ENCODE data around the gene OPRD1. TPM values are rescaled to one million over a fixed set of nuclear protein-coding genes. Genes with fewer than 3 reads are reported as not detected.
"Not testable (repeated sequence)": the region's sequence is repeated elsewhere in the genome, so short reads cannot be mapped to it uniquely, and the experiment has no call there.

Gene OPRD1
- total RNA-seq, 2 donors from 2014 or later = not detected

DNA sequence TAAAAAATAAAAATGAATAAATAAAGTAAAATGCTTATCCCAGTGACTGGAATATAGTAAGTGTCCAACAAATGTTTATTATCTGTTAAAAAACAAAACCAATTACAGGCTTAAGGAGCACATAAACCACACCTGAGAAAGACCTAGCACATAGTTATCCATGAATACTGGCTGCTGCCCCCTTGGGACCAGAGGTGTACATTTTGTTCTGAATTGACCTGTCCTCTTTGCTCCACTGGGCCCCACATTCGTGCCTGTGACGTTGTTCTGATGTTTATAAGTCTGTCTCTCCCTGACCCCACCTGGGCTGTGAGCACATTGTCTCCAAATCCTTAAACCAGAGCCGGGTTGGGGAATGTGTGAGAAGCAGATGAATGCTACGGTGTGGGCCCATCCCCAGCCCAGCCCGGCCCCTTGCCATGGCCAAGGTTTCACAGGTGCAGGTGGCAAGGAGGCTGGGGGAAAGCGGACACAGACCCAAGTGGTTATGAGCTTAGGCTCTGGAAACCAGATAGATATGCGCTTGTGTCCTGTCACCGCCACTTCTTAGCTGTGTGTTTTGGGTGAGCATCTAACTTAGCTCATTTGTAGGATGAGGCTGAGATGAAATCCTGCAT is 29.1 kb downstream of the OPRD1 start:
- Mint-ChIP-seq H3K9me3 (no peaks in the 10 kb centered on the region), H3K27me3 (peaks cover 0 to 7% of the 10 kb centered on the region in 2 donors), H3K27ac (no peak overlapping the region), H3K36me3 (no peaks in the 10 kb centered on the region), H3K4me3 (no peak overlapping the region), H3K4me1 (ENCODE audit: low read depth in 2 of 2) (peaks cover 0 to 2% of the 10 kb centered on the region in 2 donors)
- DNase-seq (ENCODE audit: low spot score) = no peak
- no peak for ATAC-seq

DNA sequence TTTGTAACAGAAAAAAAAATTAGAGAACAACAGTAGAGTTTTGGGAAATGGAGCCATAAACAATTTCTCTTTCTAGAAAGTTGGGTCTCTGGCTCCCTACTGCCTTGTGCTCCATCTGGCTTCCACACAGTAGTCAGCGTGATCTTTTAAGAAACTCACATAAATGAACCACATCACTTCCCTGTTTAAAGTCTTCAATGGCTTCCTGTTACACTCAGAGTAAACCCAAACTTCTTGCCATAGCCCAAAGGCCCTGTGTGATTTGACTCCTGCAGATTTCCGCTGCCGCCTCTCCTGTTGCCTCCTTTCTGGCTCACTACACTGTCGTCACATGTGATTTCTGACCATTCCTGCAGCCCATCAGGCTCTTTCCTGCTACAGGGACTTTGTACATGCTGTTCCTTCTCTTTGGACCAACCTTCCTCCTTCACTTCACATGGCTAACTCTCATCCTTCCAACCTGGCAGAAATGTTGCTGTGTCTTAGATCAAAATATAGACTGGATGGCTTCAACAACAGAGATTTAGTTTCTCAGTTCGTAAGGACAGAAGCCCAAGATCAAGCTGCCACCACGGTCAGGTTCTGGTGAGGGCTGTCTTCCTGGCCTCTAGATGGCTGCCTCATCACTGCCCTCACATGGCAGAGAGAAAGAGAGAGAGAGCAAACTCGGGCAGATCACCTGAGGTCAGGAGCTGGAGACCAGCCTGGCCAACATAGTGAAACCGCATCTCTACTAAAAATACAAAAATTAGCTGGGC is 34.0 kb downstream of the OPRD1 start:
- no peaks in the 10 kb centered on the region for H3K36me3 Mint-ChIP-seq
- peak in 1 of 2 donors; percentile 43 for ATAC-seq
- H3K27me3 Mint-ChIP-seq = peaks cover 0 to 10% of the 10 kb centered on the region in 2 donors
- H3K9me3 Mint-ChIP-seq = no peaks in the 10 kb centered on the region
- H3K27ac Mint-ChIP-seq = peak overlapping the region in 1 of 2 donors; percentile 9
- H3K4me1 Mint-ChIP-seq (ENCODE audit: low read depth in 2 of 2) = peaks cover 0 to 4% of the 10 kb centered on the region in 2 donors
- H3K4me3 Mint-ChIP-seq = no peak overlapping the region
- DNase-seq (ENCODE audit: low spot score) = no peak

DNA sequence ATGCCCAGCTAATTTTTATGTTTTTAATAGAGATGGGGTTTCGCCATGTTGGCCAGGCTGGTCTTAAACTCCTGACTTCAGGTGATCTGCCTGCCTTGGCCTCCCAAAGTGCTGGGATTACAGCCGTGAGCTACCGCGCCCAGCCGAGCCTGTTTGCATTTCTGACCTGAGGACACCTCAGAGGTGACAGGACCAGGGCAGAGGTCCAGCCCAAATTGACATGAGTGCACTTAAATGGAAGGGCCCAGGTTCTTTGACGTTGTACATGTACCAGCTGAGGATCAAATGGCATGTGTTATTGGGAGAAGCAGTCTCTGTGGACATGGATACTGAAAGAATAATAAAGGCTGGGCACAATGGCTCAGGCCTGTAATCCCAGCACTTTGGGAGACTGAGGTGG is 35.2 kb downstream of the OPRD1 start:
- H3K4me3 Mint-ChIP-seq = not testable (repeated sequence)

DNA sequence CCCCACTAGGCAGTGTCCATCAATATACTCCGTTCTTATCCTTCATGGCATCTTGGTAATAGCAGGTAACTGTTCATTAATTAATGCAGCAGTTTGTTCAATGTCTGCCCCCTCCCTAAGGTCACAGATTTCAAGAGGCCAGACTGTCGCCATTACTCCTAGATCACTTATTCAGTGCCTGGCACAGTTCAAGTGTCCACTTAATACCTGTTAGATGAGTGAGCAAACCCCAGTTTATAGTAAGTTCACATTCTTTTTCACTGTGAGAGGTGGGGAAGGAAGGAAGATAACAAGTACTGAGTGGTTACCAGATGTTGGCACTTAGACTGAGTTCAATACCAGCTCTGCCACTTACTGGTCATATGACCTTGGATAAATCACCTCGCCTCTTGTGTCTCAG is 36.4 kb downstream of the OPRD1 start:
- no peak for DNase-seq (ENCODE audit: low spot score)
- H3K9me3 Mint-ChIP-seq = no peaks in the 10 kb centered on the region
- no peak overlapping the region for H3K27ac Mint-ChIP-seq
- H3K27me3 Mint-ChIP-seq = peaks cover 0 to 14% of the 10 kb centered on the region in 2 donors
- no peak overlapping the region for H3K4me3 Mint-ChIP-seq
- no peaks in the 10 kb centered on the region for H3K36me3 Mint-ChIP-seq
- peaks cover 0 to 4% of the 10 kb centered on the region in 2 donors for H3K4me1 Mint-ChIP-seq (ENCODE audit: low read depth in 2 of 2)
- ATAC-seq = no peak

More for the DNA sequence above, 35.2 kb downstream of the OPRD1 start:
- not testable (repeated sequence) for ATAC-seq; DNase-seq (ENCODE audit: low spot score); H3K4me1 Mint-ChIP-seq (ENCODE audit: low read depth in 2 of 2); H3K27ac Mint-ChIP-seq; H3K9me3 Mint-ChIP-seq; H3K36me3 Mint-ChIP-seq
- peaks cover 0 to 14% of the 10 kb centered on the region in 2 donors for H3K27me3 Mint-ChIP-seq

DNA sequence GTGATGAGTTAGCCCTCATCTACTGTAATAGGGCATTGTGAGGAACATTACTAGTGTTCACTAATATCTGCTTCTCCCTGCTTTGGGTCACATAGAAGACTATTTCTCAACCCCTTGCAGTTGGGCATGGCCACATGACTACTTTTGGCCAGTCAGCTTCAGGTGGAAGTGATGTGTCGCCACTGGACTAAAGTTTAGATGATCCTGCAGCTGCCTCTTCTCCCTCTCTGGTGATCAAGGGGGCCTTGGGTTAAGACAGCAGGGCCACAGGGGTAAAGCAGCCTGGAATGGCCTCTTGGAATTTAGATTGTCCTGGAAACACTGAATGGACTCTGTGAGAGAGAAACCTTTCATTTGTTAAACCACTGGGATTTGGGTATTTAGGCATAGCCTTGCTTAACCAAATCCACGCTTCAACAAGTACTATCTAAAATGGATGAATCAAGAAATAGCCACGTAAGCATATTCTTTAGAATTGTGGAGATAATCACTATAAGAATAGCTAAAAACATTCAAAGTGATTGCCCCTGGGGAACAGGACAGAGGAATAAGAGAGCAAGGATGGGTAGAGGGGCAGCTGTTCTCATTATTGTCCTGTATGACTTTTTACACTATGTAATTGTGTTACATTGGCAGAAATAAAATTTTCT is 41.2 kb downstream of the OPRD1 start:
- H3K27ac Mint-ChIP-seq = no peak overlapping the region
- peaks cover 9 to 21% of the 10 kb centered on the region in 2 donors for H3K27me3 Mint-ChIP-seq
- peaks cover 0 to 5% of the 10 kb centered on the region in 2 donors for H3K4me1 Mint-ChIP-seq (ENCODE audit: low read depth in 2 of 2)
- no peak overlapping the region for H3K4me3 Mint-ChIP-seq
- H3K36me3 Mint-ChIP-seq = no peaks in the 10 kb centered on the region
- H3K9me3 Mint-ChIP-seq = no peaks in the 10 kb centered on the region
- ATAC-seq (no peak), DNase-seq (ENCODE audit: low spot score) (no peak)

DNA sequence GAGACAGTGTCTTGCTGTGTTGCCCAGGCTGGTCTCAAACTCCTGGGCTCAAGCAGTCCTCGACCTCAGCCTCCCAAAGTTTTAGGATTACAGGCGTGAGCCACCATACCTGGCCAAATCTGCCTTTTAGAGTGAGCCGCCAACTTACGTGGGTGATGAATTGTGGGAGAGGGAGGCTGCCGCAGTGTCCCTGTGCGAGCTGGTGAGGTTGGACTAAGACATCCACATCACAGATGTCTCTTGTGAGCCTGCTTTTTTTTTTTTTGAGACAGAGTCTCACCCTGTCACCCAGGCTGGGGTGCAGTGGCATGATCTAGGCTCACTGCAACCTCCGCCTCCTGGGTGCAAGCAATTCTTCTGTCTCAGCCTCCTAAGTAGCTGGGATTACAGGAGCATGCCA is 42.4 kb downstream of the OPRD1 start:
- H3K4me1 Mint-ChIP-seq (ENCODE audit: low read depth in 2 of 2); DNase-seq (ENCODE audit: low spot score); H3K36me3 Mint-ChIP-seq; H3K27ac Mint-ChIP-seq; ATAC-seq; H3K4me3 Mint-ChIP-seq; H3K9me3 Mint-ChIP-seq: not testable (repeated sequence)
- H3K27me3 Mint-ChIP-seq = peaks cover 9 to 16% of the 10 kb centered on the region in 2 donors

DNA sequence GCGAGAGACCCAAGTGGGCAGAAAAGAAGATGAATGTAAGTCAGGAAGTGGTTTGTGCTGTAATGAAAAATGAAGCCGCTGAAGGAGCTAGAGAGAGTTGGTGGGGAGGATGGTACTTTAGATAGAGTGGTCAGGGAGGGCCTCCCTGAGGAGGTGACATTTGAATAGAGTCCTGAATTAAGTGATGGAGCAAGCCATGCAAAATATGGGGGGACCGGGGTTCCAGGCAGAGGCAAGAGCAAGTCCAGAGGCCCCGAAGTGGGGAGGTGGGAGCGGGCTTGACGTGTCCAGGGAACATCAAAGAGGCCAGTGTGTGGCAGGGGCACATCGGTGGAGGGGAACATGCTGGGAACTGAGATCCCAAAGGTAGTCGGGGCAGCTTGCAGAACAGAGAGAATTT is 43.1 kb downstream of the OPRD1 start:
- Mint-ChIP-seq H3K27me3 (peaks cover 9 to 14% of the 10 kb centered on the region in 2 donors), H3K4me1 (ENCODE audit: low read depth in 2 of 2) (peaks cover 0 to 5% of the 10 kb centered on the region in 2 donors), H3K9me3 (no peaks in the 10 kb centered on the region), H3K27ac (no peak overlapping the region), H3K4me3 (no peak overlapping the region), H3K36me3 (no peaks in the 10 kb centered on the region)
- ATAC-seq (no peak), DNase-seq (ENCODE audit: low spot score) (no peak)

DNA sequence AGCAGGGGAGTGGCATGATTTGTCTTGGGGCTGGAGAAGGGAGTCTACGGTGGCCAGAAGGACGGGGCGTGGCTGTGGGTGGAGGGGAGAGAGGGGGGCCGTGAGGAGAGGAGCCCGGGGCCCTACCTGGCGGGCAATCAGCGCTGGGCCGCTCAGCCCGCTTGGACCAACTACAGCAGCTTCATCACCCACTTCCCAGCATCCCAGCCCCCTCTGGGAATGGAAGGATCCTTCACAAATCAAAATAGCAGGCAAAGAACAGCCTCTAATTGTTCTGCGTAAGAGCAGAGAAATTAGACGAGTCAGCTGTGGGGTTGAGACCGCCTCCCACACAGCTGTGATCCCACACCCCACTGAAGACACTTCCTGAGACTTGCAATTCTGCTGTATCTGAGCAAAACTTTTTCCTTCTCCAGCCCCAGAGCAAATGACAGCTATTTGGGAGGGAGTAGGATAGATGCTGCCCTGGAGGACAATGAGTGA is 43.5 kb downstream of the OPRD1 start:
- peak in 1 of 2 donors; percentile 25 for ATAC-seq
- H3K4me3 Mint-ChIP-seq = no peak overlapping the region
- H3K9me3 Mint-ChIP-seq = no peaks in the 10 kb centered on the region
- no peaks in the 10 kb centered on the region for H3K36me3 Mint-ChIP-seq
- H3K27me3 Mint-ChIP-seq = peaks cover 9 to 14% of the 10 kb centered on the region in 2 donors
- H3K27ac Mint-ChIP-seq = no peak overlapping the region
- no peak for DNase-seq (ENCODE audit: low spot score)
- peaks cover 0 to 5% of the 10 kb centered on the region in 2 donors for H3K4me1 Mint-ChIP-seq (ENCODE audit: low read depth in 2 of 2)

DNA sequence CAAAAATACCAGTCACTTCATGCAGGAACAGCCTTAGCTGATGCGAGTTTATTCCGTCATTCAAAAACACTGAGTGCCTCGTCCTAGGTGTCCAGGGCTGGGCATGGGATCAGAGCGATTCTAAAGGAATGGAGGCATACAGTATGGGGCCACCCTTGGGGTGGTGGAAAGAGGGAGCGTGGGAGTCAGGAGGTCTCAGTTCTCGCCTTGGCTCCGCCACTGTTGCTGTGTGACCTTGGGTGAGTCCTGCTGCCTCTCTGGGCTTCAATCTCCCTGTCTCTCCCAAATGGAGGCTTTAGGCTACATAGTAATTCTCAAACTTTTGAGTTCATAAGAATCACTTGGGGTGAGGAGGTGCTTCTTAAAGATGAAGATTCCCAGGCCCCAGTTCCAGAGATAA is 44.0 kb downstream of the OPRD1 start:
- Mint-ChIP-seq H3K4me1 (ENCODE audit: low read depth in 2 of 2) (peaks cover 0 to 5% of the 10 kb centered on the region in 2 donors), H3K36me3 (no peaks in the 10 kb centered on the region), H3K4me3 (no peak overlapping the region), H3K27ac (no peak overlapping the region), H3K9me3 (no peaks in the 10 kb centered on the region), H3K27me3 (peaks cover 9 to 11% of the 10 kb centered on the region in 2 donors)
- ATAC-seq (no peak), DNase-seq (ENCODE audit: low spot score) (no peak)

DNA sequence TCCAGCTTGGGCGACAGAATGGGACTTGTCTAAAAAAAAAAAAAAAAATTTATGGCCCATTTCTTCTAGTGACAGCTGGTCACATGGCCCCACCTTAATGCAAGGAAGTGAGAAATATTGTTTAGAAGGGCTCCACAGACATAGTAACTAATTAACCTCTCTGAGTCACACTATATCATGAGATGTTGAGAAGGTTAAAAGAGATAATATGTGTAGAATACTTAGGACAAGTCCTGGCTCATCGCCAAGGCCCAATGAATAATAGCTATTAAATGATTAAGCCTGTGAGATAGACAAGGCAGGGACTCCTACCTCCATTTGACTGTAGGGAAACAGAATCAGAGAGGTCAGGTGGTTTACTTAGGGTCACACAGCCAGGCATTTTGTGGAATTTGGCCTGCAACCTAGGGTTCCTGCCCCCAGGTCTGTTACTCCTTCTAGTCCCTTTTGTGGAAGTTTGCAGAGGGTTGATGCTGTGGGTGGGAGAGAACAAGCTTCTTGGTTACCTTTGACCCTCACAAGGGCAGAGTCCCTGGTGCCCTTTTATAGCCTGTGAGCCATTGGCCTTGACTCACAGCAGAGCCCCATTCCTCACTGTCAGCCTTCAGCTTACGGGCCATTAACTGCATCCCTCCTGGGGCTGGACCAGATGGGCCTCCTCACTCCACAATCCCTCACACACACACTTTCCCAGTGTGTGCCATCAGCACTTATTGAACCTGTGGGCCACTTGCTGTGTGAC is 48.5 kb downstream of the OPRD1 start:
- no peak overlapping the region for H3K27ac Mint-ChIP-seq
- H3K4me3 Mint-ChIP-seq = no peak overlapping the region
- H3K27me3 Mint-ChIP-seq = peaks cover 0 to 2% of the 10 kb centered on the region in 2 donors
- DNase-seq (ENCODE audit: low spot score) = no peak
- ATAC-seq = no peak
- H3K36me3 Mint-ChIP-seq = no peaks in the 10 kb centered on the region
- no peaks in the 10 kb centered on the region for H3K4me1 Mint-ChIP-seq (ENCODE audit: low read depth in 2 of 2)
- no peaks in the 10 kb centered on the region for H3K9me3 Mint-ChIP-seq

DNA sequence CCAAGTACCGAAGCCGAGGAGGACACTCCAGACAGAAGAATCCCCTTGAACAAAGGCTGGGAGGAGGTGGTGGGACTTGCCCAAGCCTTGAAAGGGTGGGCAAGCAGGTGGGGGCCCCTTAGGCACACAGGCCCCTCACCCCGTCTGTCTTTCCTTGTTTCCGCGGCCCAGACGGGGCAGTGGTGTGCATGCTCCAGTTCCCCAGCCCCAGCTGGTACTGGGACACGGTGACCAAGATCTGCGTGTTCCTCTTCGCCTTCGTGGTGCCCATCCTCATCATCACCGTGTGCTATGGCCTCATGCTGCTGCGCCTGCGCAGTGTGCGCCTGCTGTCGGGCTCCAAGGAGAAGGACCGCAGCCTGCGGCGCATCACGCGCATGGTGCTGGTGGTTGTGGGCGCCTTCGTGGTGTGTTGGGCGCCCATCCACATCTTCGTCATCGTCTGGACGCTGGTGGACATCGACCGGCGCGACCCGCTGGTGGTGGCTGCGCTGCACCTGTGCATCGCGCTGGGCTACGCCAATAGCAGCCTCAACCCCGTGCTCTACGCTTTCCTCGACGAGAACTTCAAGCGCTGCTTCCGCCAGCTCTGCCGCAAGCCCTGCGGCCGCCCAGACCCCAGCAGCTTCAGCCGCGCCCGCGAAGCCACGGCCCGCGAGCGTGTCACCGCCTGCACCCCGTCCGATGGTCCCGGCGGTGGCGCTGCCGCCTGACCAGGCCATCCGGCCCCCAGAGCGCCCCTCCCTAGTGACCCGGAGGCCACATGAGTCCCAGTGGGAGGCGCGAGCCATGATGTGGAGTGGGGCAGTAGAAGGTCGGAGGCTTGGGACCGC is 50.8 kb downstream of the OPRD1 start:
- no peaks in the 10 kb centered on the region for H3K36me3 Mint-ChIP-seq
- no peaks in the 10 kb centered on the region for H3K4me1 Mint-ChIP-seq (ENCODE audit: low read depth in 2 of 2)
- H3K9me3 Mint-ChIP-seq = no peaks in the 10 kb centered on the region
- peaks cover 4 to 5% of the 10 kb centered on the region in 2 donors for H3K27me3 Mint-ChIP-seq
- no peak for ATAC-seq
- no peak overlapping the region for H3K4me3 Mint-ChIP-seq
- H3K27ac Mint-ChIP-seq = no peak overlapping the region
- DNase-seq (ENCODE audit: low spot score) = no peak

DNA sequence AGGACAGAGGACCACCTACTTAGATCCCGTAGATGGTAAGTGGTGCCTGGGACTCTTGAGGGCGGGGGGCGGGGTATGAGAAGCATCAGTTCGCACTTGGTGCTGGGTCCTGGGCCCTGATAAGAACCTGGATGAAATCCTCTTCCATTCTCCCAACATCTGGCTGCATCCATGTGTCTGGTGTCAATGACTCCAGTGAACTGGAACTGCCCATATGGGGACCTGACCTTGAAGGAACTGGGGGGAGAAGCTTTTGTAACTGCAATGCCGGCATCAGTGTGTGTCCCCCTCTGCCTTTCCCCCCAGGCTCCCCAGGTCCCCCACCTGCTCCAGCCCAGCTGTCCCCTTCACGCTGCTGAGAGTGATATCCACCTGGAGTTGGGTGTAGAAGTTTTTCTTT is 52.7 kb downstream of the OPRD1 start:
- Mint-ChIP-seq H3K36me3 (no peaks in the 10 kb centered on the region), H3K27me3 (peaks cover 8% of the 10 kb centered on the region in 2 donors), H3K27ac (no peak overlapping the region), H3K4me3 (no peak overlapping the region), H3K9me3 (no peaks in the 10 kb centered on the region), H3K4me1 (ENCODE audit: low read depth in 2 of 2) (no peaks in the 10 kb centered on the region)
- no peak for ATAC-seq
- DNase-seq (ENCODE audit: low spot score) = no peak
